Panc1 (cell line): ENCODE data around the gene ZNF222. TPM values are rescaled to one million over a fixed set of nuclear protein-coding genes. Genes with fewer than 3 reads are reported as not detected.

Experiments
- ATAC-seq: fragments of 200-7000 bp; cut with Tn5 transposase; 2 replicates; pipeline ENCODE4 v1.9.1; 2020; ENCODE audit warnings: mild to moderate bottlenecking, moderate library complexity
- BruUV-seq: library from RNA; stranded (reverse); fragments of 400-500 nt; replicated peaks from 2 replicates; lab custom pipeline; 2021; lab: Mats Ljungman, UMichigan
- CTCF ChIA-PET: fragments of 300-600 bp; sonication (Branson Sonifier 250); formaldehyde crosslinking; loops from one replicate; lab custom pipeline; 2022; ENCODE audit warnings: antibody characterized with exemption; lab: Charles Lee
- POLR2A ChIA-PET: fragments of 300-600 bp; sonication (Branson Sonifier 250); formaldehyde crosslinking; loops from one replicate; lab custom pipeline; 2022; ENCODE audit warnings: antibody characterized with exemption; lab: Charles Lee
- DNase-seq: peaks from one replicate; pipeline ENCODE4 v3.0.0-alpha.2; 2010; ENCODE audit warnings: low read depth, low spot score
- H3K27ac ChIP-seq: 2 replicates; pipeline ENCODE4 v1.5.1; 2011; ENCODE audit warnings: mild to moderate bottlenecking, low read length, inconsistent platforms
- H3K27me3 ChIP-seq: fragments of 200-500 bp; sonication (Bioruptor generic); 2 replicates; pipeline ENCODE4 v1.6.0; 2014; ENCODE audit warnings: low read length, inconsistent platforms; ENCODE audit not compliant: control insufficient read depth, insufficient read depth
- H3K36me3 ChIP-seq: fragments of 200-500 bp; sonication (Bioruptor generic); 2 replicates; pipeline ENCODE4 v1.5.1; 2014; ENCODE audit warnings: inconsistent platforms, mild to moderate bottlenecking, low read length, moderate library complexity; ENCODE audit not compliant: control insufficient read depth, insufficient read depth
- H3K4me1 ChIP-seq: 2 replicates; pipeline ENCODE4 v1.5.1; 2011; ENCODE audit warnings: inconsistent platforms, mild to moderate bottlenecking, low read length, moderate library complexity; ENCODE audit not compliant: control insufficient read depth, insufficient read depth
- H3K4me3 ChIP-seq, 2 experiments: 2 replicates each; pipeline ENCODE4 v1.5.1; 2011 to 2012; ENCODE audit warnings: low read depth in 2 of 2, low read length in 2 of 2, mild to moderate bottlenecking in 2 of 2, inconsistent platforms in 1 of 2, moderate library complexity in 1 of 2
- H3K9me3 ChIP-seq: fragments of 200-500 bp; sonication (Bioruptor generic); 2 replicates; pipeline ENCODE4 v1.5.1; 2014; ENCODE audit warnings: low read depth, mild to moderate bottlenecking, inconsistent platforms, low read length, moderate library complexity; ENCODE audit not compliant: control insufficient read depth, insufficient read depth
- CTCF ChIP-seq: fragments of 450-650 bp; IDR thresholded peaks from 2 replicates; pipeline ENCODE4 v1.5.1; 2017; ENCODE audit warnings: mild to moderate bottlenecking
- POLR2AphosphoS5 ChIP-seq: IDR thresholded peaks from 2 replicates; pipeline ENCODE4 v1.6.1; 2012; ENCODE audit warnings: mild to moderate bottlenecking, low read depth, low read length, moderate library complexity
- REST ChIP-seq, 2 experiments: IDR thresholded peaks; 2 replicates each; pipeline ENCODE4 v1.6.1; 2011 to 2012; ENCODE audit warnings: low read depth in 2 of 2, control low read depth in 1 of 2, low read length in 1 of 2, mild to moderate bottlenecking in 1 of 2, moderate library complexity in 1 of 2; ENCODE audit not compliant: insufficient read depth in 1 of 2
- SIN3A ChIP-seq: IDR thresholded peaks from 2 replicates; pipeline ENCODE4 v1.6.1; 2012; ENCODE audit warnings: low read depth, mild to moderate bottlenecking, low read length, moderate library complexity, borderline replicate concordance; ENCODE audit not compliant: insufficient read depth
- TCF7L2 ChIP-seq: IDR thresholded peaks from 2 replicates; pipeline ENCODE4 v1.6.1; 2011; ENCODE audit warnings: mild to moderate bottlenecking, low read depth, low read length, inconsistent platforms
- in situ Hi-C: cut with HindIII; loops from 2 replicates; pipeline ENCODE4 v1.10.0; 2016; ENCODE audit warnings: low sequenced_read_pairs, low pct_unique_long_range_greater_than_20kb
- intact Hi-C: fragments of 100-400 bp; cut with micrococcal nuclease; formaldehyde crosslinking; loops from one replicate; pipeline ENCODE4 v1.10.0; 2022; ENCODE audit not compliant: unreplicated experiment
- total RNA-seq: library from RNA; stranded (reverse); gene quantifications from one replicate; pipeline ENCODE4 v1.2.1, GENCODE V29; 2021; ENCODE audit not compliant: unreplicated experiment

Gene ZNF222
- total RNA-seq, 1 experiment from 2014 or later = 3.1 TPM

GRCh38 chr19:44007473-44007872, 17.7 kb upstream of the ZNF222 start:
- ChIA-PET POLR2A (no interaction called here), CTCF (no interaction called here)
- Histone ChIP-seq H3K4me3 (no peak overlapping the region), H3K4me1 (no peaks in the 10 kb centered on the region; the same call in 1 of the 2 replicates), H3K9me3 (peaks cover 38% of the 10 kb centered on the region; the same call in 1 of the 2 replicates), H3K36me3 (peaks cover 17% of the 10 kb centered on the region), H3K27ac (no peak overlapping the region), H3K27me3 (no peaks in the 10 kb centered on the region)
- no TSS peak for BruUV-seq
- no peak for ATAC-seq
- in situ Hi-C loops (no loop called here), intact Hi-C loops (no loop called here)
- no peak for DNase-seq
- TF ChIP-seq CTCF (no peak), SIN3A (no peak), TCF7L2 (no peak), REST (IDR thresholded peaks at IDR 0.05; ENCODE audit: insufficient read depth in 1 of 2, low read depth in 2 of 2, low read length in 1 of 2) (no peak), POLR2AphosphoS5 (no peak)

GRCh38 chr19:44010468-44010867, 14.7 kb upstream of the ZNF222 start:
- in situ Hi-C loops = no loop called here
- TF ChIP-seq REST (IDR thresholded peaks at IDR 0.05; ENCODE audit: insufficient read depth in 1 of 2, low read depth in 2 of 2, low read length in 1 of 2) (no peak), CTCF (no peak), POLR2AphosphoS5 (no peak), TCF7L2 (no peak), SIN3A (no peak)
- DNase-seq = no peak
- Histone ChIP-seq H3K9me3 (peaks cover 41% of the 10 kb centered on the region; the same call in 1 of the 2 replicates), H3K4me1 (no peaks in the 10 kb centered on the region), H3K4me3 (no peak overlapping the region), H3K27ac (no peak overlapping the region), H3K27me3 (no peaks in the 10 kb centered on the region), H3K36me3 (peaks cover 14% of the 10 kb centered on the region)
- intact Hi-C loops = no loop called here
- no TSS peak for BruUV-seq
- CTCF ChIA-PET = no interaction called here
- ATAC-seq = no peak
- POLR2A ChIA-PET = no interaction called here
